GM18499 (cell line): ENCODE measurements around the gene CCDC71.

Source experiments
- ATAC-seq: cut with Tn5 transposase; IDR thresholded peaks from one replicate; pipeline ENCODE4 v1.9.1; 2021; ENCODE audit warnings: moderate number of reproducible peaks; ENCODE audit not compliant: insufficient read depth, unreplicated experiment

Gene CCDC71

DNA sequence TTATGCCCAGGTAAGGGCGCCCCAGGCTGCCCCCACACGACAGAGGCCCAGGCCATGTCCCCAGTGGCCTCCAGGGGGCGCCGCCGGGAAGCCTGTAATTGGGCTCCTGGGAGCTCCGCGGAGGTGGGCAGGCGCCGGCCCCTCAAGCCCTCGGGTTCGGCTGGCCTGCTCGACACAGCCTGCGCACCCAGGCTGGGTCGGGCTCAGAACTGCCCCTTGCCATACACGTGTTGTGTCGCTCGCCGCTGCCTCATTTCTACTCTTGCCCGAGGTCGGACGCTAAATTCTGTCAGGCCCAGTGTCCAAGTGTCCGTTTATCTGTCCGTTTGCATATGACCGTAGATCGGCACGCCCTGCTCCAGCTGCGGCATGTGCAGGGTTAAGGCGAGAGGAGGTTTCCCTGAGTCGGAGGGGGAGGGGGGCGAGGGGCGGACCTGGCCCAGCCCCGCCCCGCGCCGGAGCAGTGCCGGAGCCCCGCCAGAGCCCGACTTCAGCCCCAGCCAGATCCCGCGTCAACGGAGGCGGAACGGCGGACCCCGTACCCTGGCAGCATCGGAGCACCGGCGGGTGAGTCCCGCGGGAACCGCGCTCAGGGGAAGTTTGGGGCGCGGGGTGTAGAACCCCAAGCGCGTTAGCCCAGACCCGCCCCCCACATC, 5.1 kb upstream of the CCDC71 start, which contains the start of gene KLHDC8B:
Gene KLHDC8B, plus strand, starts transcription at position 480 of the 656 bp plus-strand sequence. CDS start 1,172 bp downstream, outside the sequence.
- no peak for ATAC-seq

DNA sequence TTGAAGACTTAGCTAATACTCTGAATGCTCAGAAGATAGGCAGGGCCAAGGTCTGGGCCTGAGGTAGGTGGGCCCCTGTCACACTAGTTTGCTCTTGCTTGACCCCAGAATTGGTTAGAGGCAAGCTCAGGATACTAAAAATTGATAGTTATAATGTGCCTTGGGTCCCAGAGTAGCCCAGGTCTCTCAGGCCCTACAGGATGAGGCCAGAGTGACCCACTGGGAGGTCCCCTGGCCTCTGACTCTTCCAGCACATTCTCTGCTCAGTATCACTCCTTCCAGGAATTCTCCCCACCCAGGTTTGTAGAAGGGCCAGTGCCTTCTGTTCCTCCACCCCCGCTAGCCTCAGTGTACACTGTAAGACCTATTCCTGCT, 4.6 kb upstream of the CCDC71 start:
- ATAC-seq: no peak

DNA sequence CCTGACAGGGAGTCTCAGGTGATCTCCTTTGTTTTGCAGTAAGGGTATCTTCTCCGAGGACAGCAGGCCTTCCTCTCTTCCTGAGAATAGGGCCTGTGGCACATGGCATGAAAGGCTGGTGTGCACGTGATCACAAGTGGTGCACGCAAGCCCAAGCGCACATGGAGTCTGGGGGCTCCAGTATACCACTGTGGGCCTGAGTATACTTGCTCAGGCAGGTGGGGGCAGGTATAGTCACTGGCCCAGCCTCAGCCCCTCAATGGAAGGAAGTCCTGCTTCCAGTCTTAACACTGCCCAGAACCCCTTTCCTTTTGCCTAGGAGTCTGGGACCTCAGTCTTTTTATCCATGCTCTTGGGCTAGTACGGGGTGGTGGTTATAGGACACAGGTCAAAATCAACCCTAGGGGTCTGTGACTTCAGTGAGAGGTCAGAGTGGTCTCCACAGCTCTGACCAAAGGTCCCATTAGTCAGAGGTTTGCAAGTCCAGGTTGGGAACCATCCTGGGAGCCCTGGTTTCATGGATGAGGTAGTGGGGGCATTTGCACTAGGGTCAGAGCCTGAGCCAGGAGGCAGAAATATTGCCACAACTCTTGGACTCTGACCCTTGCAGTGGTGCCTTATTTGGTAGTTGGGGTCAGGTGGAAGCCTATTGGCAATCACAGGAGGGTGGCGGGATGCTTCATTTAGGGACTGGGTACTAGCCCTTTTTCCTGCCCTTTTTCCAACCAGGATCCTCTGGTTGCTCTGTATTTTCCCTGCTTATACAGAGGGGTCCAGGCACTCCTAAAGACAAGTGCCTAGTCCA, 823 bp upstream of the CCDC71 start:
- no peak for ATAC-seq

DNA sequence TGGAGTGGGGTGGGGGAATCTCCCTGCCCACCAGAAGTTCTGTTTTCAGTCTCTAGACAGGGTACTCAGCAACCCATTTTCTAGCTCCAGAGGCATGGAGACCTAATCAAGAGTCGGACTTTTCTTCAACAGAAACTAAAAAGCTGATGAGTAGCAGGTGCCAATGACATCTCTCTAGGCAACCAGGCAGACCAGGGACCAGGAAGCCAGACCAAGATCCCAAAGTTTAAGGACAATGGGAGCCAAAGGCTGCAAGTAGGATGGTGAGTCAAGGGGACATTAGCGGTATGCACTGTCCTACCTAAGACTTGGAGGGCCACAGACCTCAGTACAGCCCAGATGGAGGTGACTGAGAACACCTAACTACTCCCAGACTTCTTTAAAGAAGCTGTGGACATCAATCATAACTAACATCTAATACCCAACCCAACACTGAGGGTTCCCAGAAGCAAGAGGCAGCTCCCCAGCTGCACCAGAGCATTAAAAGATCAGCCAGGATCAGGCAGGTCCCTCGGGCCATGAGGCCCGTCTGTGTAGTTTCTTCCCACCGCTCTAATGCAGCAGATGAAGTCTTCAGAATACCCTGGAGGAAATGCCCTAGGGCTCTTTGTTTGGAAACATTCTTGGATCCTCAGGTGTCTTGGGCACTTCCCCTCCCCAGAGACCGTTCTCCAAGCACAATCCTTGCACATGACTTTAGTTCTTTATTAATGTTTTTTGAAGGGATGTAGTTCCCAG, 979 bp downstream of the CCDC71 start:
- no peak for ATAC-seq

DNA sequence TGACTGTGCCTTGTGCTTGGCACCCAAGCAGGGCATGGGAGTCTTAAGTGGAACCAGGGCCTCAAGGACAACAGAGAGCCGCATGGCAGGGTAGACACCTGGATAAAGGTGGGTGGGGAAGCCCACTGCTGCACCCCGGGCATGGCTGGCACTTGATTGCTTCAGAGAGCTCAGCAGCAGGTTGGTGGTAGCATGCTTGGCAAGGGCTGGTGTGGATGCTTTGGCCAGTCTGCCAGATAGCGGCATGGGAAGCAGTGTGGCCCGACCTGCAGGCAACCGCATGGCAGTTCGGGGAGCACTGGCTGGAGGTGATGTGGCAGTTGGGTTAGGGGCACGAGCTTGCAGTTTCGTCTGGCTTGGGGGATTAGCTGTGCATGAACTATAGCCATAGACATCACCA, 2.5 kb downstream of the CCDC71 start:
- no peak for ATAC-seq

DNA sequence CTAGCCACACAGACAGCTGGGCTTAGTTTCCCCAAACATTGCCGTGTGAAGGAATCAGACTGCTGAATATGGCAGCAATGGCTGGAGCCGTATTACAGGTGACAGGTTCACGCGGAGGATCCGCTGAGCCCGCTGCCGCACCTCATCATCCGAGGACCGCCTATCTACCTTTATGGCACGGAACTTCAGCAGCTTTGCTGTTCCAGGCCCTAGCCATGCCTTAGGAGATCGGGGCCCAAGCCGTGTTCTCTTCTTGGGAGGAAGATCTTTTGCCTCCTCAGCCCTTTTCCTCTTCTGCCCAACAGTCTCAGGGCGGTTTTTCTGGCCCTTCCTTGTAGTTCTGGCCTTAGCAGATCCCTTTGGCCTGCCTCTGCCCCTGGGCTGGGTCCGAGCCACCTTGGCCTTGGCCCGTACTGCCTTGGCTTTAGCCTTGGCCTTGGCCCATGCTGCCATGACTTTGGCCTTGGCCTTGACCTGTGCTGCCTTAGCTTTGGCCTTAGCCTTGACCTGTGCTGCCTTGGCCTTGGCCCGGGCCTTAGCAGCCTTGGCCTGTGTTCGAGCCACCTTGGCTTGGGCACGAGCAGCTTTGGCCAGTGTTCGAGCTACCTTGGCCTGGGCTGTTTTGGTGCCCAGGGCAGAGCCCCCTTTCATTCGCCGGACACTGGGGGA, 3.2 kb downstream of the CCDC71 start:
- ATAC-seq: no peak

DNA sequence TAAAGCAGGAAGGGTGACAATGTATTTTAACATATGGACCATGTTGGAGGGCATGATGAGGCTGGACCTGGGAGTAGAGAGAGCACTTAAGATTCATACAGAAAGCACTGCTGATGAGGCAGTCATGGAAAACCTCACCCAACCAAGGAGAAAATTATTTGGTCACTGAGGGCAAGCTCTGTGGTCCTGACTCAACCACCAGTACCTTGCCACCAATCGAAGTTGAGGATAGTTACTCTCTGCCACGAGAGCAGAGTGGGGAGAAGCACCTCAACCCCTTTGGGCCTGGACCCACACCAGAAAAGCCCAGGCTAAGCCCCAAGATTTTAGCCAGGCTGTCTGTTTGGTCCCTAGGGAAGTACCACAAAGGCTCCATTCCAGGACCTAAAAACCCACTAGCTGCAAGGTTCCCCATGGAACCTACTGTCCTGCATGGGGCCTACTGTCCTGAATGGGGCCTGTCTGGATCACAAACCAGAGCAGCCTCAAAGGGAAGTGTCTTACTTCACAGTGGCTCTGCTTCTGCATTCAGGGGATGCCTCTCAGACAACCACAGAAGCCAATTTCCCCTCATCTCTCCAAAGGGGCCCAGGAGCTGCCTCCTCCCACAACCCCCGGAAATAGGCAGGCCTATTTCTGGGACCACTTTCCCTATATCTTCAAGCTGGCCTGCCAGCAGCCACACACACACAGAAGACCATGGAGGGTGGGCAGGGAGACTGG, 4.2 kb downstream of the CCDC71 start:
- no peak for ATAC-seq

DNA sequence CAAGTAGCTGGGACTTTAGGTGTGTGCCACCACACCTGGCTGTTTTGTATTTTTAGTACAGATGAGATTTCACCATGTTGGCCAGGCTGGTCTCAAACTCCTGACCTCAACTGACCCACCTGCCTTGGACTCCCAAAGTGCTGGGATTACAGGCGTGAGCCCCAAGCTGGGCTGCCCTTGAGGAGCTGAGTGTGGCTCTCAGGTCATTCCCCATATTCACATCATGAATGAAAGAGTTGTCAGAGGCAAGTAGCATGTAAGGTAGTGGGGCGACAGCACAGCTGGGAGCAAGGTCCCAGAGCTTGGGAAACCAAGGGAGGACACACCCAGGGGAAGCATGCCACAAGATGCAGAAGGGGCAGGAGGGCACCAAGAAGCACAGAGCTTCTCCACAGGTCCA, 4.9 kb downstream of the CCDC71 start:
- no peak for ATAC-seq

DNA sequence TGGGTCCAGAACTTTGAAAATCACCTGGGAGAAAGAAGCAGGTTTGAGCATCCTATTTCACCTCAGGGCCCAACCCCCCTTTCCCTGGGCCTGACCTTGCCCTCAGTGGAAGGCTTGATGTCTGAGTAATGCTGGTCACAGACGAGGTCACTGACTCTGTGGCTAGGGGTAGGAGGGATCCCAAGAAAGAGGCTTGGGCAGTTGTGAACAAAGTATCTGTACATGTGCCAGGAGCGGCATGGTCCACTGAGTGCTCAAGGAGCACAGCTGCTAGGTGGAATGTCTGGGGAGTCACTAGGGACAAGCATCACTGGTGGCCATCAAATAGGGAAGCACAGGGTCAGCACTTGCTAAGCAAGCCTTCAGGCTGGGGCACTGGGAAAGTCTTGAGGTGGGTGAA, 7.3 kb downstream of the CCDC71 start:
- ATAC-seq: no peak

DNA sequence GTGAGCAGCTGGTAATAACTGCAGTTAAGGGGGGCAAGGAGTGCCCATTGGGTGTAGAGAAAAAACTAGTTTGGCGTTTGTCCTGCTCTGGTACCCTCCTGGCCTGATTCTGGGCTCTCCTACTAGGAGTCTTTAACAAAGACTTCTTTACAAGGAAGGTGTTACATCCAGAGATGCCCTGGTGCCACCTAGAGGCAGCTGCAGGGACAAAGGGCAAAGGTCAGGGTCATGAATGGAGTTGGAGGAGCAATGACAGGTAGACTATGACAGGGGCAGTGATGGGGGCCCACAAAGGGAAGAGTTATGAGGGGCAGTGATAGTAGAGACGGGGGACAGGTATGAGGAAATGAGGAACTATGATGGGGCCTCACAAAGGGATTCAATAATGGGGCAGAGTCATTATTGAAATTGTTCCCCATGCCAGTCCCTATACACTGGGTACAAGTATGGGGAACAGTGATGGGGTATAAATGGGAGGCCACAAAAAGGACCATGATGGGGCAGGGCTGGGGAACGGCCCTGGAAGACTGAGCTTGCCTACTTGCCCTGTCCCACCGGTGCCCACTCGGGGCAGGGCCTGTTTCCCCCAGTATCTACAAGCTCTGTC, 7.9 kb downstream of the CCDC71 start:
- no peak for ATAC-seq

DNA sequence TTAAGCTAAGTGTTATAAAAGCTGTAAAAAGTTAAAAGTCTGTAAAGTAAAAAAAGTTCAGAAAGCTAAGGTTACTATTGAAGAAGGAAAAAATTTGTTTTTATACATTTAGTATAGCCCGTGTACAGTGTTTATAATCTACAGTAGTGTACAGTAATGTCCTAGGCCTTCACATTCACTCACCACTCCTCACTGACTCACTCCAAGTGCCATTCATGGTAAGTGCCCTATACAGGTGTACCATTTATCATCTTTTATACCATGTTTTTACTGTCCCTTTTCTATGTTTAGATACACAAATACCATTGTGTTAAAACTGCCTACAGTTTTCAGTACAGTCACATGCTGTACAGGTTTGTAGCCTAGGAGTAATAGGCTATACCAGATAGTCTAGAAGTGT, 8.8 kb downstream of the CCDC71 start:
- no peak for ATAC-seq

DNA sequence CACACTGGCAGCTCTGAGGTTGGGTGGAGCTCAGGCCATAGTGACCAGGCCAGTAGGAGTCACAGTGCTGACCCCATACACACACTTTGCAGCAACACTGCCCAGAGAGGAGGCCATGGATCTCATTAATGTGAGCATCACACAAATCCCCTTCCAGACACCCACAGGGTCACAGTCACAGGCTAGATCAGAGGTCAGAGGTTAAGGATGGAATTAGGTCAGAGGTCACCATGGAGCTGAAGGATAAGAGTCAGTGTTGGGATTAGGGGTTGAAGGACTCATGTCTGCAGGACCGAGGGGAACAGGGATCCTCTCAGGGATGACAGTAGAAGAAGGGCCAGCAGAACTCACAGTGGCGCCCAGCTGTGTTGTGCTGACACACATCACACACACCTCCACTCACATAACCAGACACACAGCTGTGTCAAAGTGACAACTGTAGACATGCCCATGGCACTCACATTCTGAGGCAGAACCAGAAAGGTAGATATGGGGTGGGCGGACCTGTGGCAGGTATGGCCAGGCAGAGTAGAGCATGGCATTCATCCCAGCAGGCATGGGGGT, 12.7 kb downstream of the CCDC71 start:
- ATAC-seq: no peak

DNA sequence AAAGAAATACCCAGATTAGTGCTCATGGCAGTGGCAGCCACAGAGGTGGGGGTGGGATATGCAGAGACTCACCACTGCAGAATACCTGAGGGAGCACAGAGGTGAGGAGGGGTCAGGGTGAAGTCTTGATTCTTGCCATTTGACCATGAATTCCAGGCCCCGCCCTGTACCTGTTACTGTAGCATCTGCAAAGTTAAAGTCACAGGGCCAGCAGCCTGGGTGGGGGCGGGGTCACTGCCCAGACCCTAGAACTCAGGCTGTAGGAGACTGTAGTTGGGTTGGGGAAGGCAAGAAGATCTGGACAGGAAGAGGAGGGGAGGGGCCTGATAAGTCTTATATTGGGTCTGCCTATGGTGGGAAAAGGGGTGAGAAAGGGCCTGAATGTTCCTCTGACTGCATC, 14.5 kb downstream of the CCDC71 start:
- no peak for ATAC-seq

DNA sequence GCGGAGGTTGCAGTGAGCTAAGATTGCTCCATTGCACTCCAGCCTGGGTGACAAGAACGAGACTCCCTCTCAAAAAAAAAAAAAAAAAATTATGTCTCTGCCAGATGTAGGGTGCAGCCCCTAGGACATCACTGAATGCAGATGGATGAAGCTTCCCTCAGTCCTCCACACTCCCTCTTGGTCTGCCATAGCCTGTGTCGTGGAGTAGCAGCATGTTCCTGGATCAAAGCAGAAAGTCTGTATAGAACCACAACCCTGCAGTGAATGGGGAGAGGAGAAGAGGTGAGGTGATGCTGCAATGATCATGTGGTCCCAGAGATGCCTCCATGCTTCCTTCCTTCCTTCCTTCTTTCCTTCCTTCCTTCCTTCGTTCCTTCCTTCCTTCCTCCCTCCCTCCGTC, 18.0 kb downstream of the CCDC71 start:
- no peak for ATAC-seq

DNA sequence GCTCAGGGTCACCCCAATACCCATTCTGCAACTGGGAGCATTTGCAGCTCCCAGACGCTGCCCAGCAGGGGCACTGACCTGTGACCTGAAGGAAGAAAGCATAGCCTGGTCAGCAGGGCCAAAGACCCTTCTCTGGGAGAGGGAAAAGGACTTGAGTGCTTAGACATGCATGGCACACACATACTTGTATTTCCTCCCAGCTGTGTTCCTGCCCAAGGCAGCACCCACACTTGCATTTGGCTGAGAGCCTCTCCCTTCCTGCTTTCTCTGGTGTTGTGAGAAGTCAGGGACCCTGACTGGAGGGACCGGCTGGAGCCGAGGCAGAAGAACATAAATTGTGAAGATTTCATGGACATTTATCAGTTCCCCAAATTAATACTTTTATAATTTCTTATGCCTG, 26.1 kb downstream of the CCDC71 start:
- ATAC-seq: no peak

DNA sequence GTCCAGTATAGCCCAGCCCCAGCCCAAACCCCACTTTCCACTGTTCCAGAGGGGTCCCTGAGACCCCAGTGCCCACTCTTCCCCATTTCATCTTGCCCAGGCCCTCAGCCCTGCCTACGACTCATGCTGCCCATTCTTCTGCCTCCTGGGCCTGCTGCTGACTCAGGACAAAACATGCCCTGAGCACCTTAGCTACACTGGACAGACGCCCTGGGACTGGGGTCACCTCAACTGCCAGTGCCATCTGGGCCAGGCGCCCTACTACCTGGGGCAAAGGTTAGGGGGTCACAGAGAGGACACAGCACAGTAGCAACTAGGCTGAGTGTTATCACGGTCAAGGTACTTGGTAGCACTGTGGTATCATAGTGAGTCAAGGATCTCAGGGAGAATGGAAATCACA, 30.6 kb downstream of the CCDC71 start:
- ATAC-seq: no peak

DNA sequence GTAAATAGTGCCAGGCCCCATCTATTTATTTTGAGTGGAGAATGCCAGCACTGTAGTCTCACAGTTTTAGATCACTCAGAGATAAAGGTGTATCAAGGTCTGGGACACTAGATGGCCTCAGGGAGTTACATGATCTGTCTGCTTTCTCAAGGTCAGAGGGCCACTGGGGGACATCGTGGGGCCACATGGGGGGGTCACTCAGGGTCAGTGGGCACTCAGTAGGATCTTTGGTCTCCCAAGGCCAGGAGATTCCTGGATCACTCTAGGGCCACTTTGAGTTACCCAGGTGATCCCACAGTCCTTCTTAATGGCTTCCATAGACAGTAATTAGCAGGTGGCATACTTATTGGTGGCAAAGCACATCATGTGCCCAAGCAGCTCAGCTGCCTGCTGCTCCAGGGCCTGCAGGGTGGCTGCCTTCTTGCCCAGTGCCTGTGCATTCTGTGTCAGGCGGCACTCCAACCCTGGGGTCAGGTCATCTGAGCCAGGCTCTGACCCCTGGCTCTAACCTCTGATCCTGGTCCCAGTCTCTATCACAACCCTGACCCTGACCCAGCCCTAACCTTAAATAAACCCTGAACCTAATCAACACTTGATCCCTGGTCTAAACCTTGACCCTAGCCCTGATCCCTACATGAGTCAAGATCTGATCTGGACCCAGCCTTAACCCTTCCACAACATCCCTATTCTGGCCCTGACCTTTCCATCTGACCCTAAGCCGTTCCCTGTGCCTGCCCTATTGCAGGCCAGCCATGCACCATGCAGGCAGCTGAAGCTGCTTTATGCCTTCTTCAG, 31.5 kb downstream of the CCDC71 start:
- no peak for ATAC-seq

DNA sequence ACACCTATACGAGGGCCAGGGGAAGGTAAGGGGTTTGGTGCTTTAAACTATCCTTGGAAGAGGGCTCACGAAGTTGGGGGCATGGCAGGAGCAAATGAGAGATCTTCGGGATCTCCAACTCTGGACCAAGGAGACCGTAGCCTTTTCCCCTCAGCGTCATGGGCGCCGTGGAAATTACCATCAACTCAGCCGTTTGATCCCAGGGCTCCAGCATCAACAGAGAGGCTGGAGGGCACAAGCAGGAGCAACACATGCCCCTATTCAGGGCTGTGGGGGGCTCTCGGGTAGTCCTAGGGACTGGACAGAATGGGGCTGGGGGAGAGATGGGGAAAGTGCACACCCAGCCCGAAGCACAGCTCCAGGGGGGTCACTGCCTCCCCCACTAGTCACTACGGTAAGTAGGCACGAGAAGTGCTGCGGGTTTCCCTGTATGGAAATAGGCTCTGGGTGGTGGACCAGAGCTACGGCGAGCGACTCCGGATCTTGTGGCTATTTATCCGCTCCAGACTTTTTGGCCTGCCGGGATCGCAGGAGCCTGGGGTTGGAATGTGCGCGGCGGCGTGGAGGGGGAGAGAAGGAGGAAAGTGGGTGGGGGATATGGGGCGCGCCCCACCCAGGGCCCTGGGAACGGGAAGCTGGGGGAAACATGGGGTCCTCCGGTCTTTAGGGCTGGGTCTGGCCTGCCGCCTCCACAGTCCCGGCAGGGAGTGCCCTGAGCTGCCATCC, 32.7 kb downstream of the CCDC71 start:
- no peak for ATAC-seq
